GM21390 (cell line): ENCODE measurements around the gene LZTFL1.
A peak's percentile ranks its signal among the peaks of the same experiment; 100 is the strongest.
"Not testable (repeated sequence)": the region's sequence is repeated elsewhere in the genome, so short reads cannot be mapped to it uniquely, and the experiment has no call there.

ENCODE experiments used
- ATAC-seq: cut with Tn5 transposase; IDR thresholded peaks from one replicate; pipeline ENCODE4 v1.9.1; 2021; ENCODE audit not compliant: unreplicated experiment

The LZTFL1 gene

GRCh38 chr3:45865563-45865962, 23.6 kb upstream of the LZTFL1 start:
- ATAC-seq = no peak

GRCh38 chr3:45864760-45865519, 23.0 kb upstream of the LZTFL1 start:
- ATAC-seq = peak; percentile 76

GRCh38 chr3:45861043-45861719, 19.3 kb upstream of the LZTFL1 start:
- ATAC-seq = peak; percentile 50

DNA sequence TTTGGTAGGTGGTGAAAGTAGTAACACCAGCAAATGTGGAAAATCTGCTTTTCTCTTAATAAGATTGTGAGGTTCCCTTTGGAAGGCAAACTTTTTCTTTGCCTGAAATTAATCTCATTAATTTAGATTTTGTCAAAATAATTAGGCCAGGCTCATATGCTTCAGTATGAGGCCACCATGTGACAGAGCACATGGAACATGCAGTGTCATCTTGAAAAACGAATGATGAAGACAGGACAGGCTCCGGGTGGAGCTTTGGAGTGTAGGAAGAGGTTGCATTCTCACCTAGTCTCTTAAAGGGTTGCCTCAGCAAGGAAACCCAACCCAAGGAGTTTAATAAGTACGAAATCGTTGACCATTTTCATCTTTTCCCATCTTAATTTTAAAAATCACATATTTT, 18.6 kb upstream of the LZTFL1 start:
- ATAC-seq = no peak

GRCh38 chr3:45858809-45859543, 17.1 kb upstream of the LZTFL1 start:
- no peak for ATAC-seq

GRCh38 chr3:45857024-45857423, 15.1 kb upstream of the LZTFL1 start:
- ATAC-seq = not testable (repeated sequence)

DNA sequence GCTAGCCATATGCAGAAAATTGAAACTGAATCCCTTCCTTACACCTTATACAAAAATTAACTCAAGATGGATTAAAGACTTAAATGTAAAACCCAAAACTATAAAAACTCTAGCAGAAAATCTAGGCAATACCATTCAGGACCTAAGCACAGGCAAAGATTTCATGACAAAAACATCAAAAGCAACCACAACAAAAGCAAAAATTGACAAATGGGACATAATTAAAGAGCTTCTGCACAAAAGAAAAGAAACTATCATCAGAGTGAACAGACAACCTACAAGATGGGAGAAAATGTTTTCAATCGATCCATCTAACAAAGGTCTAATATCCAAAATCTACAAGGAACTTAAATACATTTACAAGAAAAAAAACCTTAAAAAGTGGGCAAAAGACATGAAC, 14.4 kb upstream of the LZTFL1 start:
- ATAC-seq = not testable (repeated sequence)

GRCh38 chr3:45852828-45853227, 10.9 kb upstream of the LZTFL1 start:
- ATAC-seq = peak; percentile 63

DNA sequence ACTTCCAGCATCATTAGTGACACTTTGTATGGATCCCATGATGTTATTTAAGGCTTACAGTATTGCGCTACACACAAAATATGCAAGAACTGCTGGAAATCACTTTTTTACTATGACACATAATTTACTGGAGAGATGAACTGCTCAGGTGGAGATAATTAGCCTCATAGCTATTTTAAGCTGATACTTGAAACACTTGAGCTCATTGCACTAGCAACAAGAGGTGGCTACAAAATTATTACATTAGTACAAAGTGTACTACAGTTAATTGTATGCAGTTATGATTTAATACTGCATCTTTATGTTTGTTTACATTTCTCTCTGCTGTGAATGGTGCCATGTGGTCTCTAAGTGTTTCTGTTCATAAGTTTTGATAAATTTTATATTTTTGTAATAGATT, 6.5 kb upstream of the LZTFL1 start:
- no peak for ATAC-seq

DNA sequence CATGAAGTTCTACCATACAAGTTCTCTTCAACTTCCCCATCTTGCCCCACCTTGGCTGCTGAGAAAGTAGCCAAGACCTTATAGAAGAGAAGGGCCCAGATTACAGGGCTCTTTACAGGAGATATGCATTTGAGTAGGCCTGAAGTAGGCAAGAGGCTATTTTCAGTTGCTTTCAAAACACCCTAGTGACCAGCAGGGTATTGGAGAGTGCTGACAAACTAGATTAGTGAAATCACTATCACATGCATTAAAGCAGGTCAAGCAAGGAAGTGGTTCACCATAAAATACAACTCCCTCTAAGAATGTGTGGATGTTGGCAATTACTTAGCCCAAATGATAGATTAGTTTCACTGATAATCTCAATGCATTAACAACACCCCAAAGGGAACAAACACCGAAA, 2.7 kb upstream of the LZTFL1 start:
- no peak for ATAC-seq

GRCh38 chr3:45842851-45843625, 1.1 kb upstream of the LZTFL1 start:
- no peak for ATAC-seq

DNA sequence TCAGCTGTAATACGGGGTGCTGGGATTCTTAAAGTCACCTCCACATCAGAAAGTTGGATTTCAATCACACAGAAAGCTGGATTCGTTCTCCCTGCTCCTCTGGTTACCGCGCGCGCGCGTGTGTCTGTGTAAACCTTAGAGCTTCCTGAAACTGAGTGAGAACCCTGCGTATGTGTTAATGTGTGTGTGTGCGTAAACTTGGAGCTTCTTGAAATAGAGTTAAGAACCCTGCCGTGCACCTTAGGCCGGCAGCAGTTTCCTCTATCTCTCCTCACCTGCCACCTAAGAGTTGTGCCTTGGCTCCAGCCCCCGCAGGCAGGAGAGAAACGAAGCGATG, 531 bp downstream of the LZTFL1 start:
- ATAC-seq = no peak

- ATAC-seq = no peak
Observed at GRCh38 chr3:45838466-45838865, 3.5 kb downstream of the LZTFL1 start.

DNA sequence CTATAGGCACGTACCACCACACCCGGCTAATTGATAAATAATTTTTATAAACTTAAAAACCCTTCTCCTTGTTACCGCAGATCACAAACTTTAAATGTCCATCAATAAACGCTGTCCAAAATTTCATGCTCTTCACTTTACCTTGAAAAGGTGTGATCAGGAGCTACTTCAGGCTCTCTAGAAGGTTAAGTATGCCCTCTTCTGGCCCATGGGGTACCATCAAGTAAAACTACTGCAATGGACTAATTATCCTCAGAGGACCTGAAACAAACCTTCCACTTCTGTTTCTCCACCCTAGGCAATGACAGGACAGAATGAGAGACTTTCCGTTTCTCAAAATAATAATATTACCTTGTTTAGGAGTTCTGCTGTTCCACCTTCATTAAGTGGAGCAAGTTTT, 9.2 kb downstream of the LZTFL1 start:
- no peak for ATAC-seq

DNA sequence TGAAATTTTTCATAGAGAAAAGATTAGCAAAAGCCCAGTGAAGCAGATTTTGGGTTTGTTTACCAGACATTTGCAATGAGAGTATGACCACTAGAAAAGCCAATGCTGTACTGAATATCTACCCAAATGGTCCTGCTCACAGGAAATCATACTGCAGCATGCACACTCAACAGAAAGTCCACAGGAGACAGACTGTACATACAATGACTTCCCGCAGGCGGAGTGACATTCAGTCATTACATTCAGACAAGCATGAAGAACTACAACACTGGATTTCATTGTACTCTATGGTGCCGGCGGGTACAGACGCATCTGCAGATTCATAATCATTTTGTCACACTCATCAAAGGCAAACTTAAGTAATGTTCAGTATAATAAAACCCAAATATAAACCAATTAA, 11.8 kb downstream of the LZTFL1 start:
- no peak for ATAC-seq

DNA sequence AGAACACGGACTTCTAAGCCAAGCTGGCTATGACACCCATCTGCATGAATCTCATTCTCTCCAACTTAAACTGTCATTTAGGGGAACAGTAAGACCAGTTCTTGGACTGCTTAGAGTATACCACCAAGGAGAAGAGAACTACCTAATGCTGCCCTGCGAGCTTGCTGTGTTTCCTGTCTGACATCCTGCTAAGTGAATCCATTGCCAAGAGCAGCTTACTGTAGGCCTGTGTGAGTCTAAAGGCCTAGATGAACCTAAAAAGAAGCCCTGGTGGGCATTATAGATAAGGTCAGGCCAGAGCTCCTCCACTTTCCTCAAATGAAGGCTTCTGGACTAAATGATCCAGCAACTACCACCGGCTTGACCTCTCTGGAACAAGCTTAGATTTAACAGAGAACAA, 15.0 kb downstream of the LZTFL1 start:
- no peak for ATAC-seq

- no peak for ATAC-seq
Observed at GRCh38 chr3:45826321-45826720, 15.6 kb downstream of the LZTFL1 start.

- no peak for ATAC-seq
Observed at GRCh38 chr3:45821127-45821526, 20.8 kb downstream of the LZTFL1 start.

- ATAC-seq = no peak
Observed at GRCh38 chr3:45819543-45819942, 22.4 kb downstream of the LZTFL1 start.

DNA sequence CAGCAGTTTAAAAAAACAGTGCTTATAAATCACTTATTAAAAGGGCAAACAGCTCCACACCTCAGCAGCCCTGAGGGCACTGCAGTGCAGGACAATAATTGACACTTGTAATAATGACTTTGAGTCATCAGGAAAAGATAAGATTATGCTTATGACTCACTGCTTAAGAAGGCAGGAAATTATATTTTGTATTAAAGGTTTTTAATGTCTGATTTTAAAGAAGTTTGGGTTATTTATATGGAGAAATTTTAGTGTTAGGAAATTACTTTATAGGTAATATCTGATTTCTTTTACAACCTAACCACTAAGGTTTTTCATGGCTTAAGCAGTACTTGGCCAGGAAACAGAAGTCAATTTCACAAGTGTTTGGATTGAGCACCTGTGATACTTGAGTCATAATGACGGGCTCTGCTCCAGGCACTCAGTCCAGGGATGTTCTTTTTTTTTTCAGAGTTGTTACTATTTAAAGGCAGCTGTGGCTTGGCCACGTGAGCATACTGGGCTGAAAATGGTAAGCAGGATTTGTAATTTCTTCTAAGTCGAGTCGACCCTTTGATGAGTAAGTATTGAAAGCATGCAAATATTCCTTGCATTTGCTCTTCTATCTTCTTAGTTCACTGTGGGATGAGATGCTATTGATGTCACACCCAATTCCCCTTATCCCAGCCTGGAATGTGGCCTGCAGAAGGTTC, 23.9 kb downstream of the LZTFL1 start:
- no peak for ATAC-seq

DNA sequence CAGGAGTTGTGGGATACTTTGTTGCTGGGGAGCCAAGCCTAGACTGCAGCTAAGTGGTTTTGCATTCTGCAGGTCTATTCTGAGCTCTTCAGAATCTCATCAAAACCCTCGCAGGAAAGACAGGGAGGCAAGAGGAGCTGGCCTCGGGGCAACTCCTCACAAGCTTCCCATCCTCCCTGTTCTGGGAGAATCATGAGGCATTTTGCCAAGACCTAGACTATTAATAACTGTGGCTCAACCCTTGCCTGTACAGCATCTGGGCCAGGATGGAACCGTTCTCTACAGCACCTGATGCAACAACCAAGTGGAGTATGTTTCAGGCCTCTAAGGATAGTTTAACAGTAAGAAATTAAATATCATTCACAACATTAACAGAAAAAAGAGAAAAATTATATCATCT, 25.4 kb downstream of the LZTFL1 start:
- ATAC-seq = no peak
